Activated T-helper 1 cell treated with anti-CD3 and anti-CD28 coated beads, Interleukin-12 subunit alpha, Interleukin-12 subunit beta, Interleukin-2, Interleukin-4 antibody, amounts not matched to agents 30 ng/mL and 10 ng/mL and 1 ng/mL, durations not matched to agents 14 hours and 24 hours and 36 hours (primary cell): Measurements from ENCODE around the gene NPHP4. TPM values are rescaled to one million over a fixed set of nuclear protein-coding genes. Genes with fewer than 3 reads are reported as not detected.
"Not testable (repeated sequence)": the region's sequence is repeated elsewhere in the genome, so short reads cannot be mapped to it uniquely, and the experiment has no call there.

Source experiments
- DNase-seq: peaks from one replicate; pipeline ENCODE4 v3.0.0; 2021; ENCODE audit warnings: low spot score
- H3K27ac Mint-ChIP-seq: one replicate; pipeline ENCODE4 v1.8.0; 2021; ENCODE audit warnings: mild to moderate bottlenecking, mixed read lengths
- H3K27me3 Mint-ChIP-seq: one replicate; pipeline ENCODE4 v1.8.0; 2022; ENCODE audit warnings: mild to moderate bottlenecking, moderate library complexity, mixed read lengths; ENCODE audit not compliant: insufficient read depth
- H3K36me3 Mint-ChIP-seq: one replicate; pipeline ENCODE4 v1.8.0; 2021; ENCODE audit warnings: low read depth, mixed read lengths
- H3K4me1 Mint-ChIP-seq: one replicate; pipeline ENCODE4 v1.8.0; 2021; ENCODE audit warnings: low read depth, mixed read lengths
- H3K4me3 Mint-ChIP-seq: one replicate; pipeline ENCODE4 v1.8.0; 2021; ENCODE audit warnings: mild to moderate bottlenecking, moderate library complexity, mixed read lengths
- H3K9me3 Mint-ChIP-seq: one replicate; pipeline ENCODE4 v1.8.0; 2021; ENCODE audit warnings: mixed read lengths
- intact Hi-C: fragments of 100-400 bp; cut with micrococcal nuclease; formaldehyde crosslinking; loops from one replicate; pipeline ENCODE4 v1.15.1; 2024
- total RNA-seq: library from RNA; stranded (reverse); gene quantifications from 2 replicates; pipeline ENCODE4 v1.2.3, GENCODE V29; 2022

The NPHP4 gene
- total RNA-seq, 1 donor from 2014 or later: 18.3 TPM

DNA sequence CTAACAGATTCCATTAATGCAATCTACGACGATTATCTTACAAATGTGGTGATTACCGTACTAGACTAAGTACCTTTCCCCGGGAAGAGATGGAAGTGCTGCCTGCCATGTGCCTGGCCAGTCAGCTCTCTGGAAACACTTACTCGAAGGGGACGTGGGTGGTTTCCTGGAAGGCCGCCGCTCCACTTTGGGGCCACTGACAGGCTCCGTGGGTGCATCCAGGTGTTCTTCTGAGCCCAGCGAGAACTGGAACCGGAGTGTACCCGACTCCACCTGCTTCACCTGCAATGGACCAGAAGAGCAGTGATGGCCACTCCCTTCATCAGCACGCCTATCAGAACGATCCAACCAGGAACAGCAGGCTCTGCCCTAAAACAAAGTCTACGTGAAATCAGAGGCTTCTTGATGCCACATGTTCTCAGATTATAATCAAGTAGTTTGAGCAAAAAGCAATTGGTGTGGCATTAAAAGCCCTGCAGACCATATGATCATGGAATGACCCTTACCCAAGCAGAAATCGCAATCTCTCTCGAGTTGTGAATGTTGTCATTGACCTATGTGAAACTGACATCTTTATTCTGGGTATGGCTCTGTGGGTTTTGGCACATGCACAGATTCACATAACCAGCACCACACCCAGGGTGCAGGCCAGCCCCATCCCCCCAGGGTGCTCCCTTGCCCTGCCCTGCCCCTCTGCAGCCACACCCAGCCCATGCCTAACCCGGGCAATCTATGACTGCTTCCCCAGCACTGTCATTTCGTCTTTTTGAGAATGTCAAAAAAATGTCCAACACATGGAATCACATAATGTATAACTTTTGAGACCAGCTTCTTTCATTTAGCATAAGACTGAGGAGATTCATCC, 64.5 kb downstream of the NPHP4 start:
- no peak for DNase-seq
- H3K9me3 Mint-ChIP-seq: no peaks in the 10 kb centered on the region
- H3K27ac Mint-ChIP-seq: no peak overlapping the region
- no peaks in the 10 kb centered on the region for H3K27me3 Mint-ChIP-seq
- H3K4me1 Mint-ChIP-seq: peaks cover 9% of the 10 kb centered on the region
- peaks cover 7% of the 10 kb centered on the region for H3K36me3 Mint-ChIP-seq
- intact Hi-C loops: no loop called here
- H3K4me3 Mint-ChIP-seq: no peak overlapping the region

DNA sequence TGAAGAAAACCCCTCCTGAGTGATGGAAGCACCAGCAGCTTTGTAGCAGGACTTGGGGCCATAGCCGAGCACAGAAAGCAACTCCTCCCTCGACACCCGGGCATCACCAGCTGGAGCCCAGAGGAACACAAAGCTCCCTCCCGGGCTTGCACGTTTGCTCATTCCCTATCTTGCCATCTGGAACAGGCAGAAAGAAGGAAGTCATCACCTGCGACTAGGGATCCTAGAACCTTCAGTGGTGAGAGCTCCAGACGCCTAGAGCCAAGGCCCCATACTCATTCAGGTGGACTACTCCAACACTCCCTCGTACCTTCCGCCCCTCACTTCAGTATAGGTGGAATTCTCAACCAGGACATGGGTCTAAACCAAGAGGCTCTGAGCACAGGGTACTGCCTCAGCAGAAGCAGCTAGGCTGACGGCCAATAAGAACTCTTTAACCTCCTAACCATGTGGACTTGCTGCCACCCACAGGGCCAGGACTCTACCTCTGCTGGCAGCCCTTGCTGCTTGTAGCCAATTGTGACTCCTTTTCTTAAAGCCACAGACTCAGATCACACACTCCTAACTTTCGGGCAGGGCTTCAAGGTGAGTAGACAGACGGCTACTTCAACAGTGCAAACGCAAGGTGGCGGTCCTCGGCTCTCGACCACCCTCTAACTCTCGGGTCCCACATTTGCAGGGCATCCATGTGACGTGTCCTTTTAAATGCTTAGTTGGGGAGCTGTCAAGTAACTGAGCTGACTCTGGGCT, 65.4 kb downstream of the NPHP4 start:
- H3K9me3 Mint-ChIP-seq: no peaks in the 10 kb centered on the region
- intact Hi-C loops: no loop called here
- peaks cover 9% of the 10 kb centered on the region for H3K4me1 Mint-ChIP-seq
- DNase-seq: no peak
- H3K36me3 Mint-ChIP-seq: peaks cover 7% of the 10 kb centered on the region
- H3K27me3 Mint-ChIP-seq: no peaks in the 10 kb centered on the region
- no peak overlapping the region for H3K4me3 Mint-ChIP-seq
- no peak overlapping the region for H3K27ac Mint-ChIP-seq

DNA sequence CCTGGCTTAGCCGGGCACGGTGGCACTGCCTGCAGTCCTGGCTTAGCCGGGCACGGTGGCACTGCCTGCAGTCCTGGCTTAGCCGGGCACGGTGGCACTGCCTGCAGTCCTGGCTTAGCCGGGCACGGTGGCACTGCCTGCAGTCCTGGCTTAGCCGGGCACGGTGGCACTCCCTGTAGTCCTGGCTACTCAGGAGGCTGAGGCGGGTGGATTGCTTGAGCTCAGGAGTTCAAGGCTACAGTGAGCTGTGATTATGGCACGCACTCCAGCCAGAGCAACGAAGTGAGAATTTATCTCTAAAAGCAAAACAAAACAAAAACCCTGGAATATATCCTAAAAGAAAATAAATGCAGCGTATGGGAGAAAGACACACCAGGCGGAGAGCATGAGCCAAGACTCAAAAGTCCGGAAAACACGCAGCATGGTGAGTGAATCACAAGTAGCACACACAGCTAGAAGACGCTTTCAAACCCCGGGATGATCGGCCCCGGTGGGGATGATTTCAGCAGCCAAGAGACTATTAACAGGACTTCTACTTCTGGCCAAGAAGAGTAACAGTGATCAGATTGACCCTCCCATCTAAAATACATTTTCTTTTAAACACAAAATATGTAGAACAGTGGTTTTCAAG, 69.4 kb downstream of the NPHP4 start:
- H3K27me3 Mint-ChIP-seq, H3K36me3 Mint-ChIP-seq, intact Hi-C loops, DNase-seq, H3K4me1 Mint-ChIP-seq, H3K27ac Mint-ChIP-seq, H3K4me3 Mint-ChIP-seq, H3K9me3 Mint-ChIP-seq: not testable (repeated sequence)

DNA sequence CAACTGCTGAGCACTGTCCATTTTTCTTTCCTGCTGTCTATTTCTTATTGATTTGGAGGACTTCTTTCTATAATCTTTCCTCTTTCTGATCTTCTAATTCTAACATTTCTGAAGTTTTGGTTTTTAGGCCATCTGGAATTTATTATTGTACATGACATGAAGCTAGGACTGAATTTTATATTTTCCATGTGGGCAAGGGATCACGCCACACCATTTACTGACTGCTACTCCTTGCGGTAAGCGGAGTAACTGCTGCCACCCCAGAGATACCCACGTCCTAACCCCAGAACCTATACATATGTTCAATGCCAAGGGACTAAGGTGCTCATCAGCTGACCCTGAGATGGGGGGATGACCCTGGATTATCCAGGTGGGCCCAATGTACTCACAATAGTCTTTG, 70.6 kb downstream of the NPHP4 start:
- no peaks in the 10 kb centered on the region for H3K4me1 Mint-ChIP-seq
- no peaks in the 10 kb centered on the region for H3K9me3 Mint-ChIP-seq
- H3K36me3 Mint-ChIP-seq: peaks cover 3% of the 10 kb centered on the region
- H3K27ac Mint-ChIP-seq: no peak overlapping the region
- no peak overlapping the region for H3K4me3 Mint-ChIP-seq
- no peak for DNase-seq
- intact Hi-C loops: no loop called here
- H3K27me3 Mint-ChIP-seq: no peaks in the 10 kb centered on the region

DNA sequence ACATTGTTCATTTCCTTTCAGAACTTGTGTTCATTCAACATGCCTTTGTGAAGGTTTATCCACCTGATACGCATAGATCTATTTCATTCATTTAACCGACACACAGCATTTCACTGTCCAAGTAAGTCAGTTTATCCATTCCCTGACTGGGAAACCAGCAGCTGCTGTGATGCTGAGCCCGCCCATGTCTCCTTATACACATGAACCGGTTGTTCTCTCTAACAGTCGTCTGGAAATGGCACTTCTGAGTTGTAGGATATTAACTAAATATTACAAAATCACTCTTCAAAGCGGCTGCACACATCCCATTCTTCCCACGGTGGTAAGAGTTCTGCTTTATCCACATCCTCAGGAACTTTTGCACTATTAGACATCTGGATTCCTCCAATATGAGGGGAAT, 71.1 kb downstream of the NPHP4 start:
- Mint-ChIP-seq H3K4me1 (peaks cover 3% of the 10 kb centered on the region), H3K27me3 (no peaks in the 10 kb centered on the region), H3K27ac (no peak overlapping the region), H3K36me3 (peaks cover 3% of the 10 kb centered on the region), H3K9me3 (no peaks in the 10 kb centered on the region), H3K4me3 (no peak overlapping the region)
- intact Hi-C loops: no loop called here
- no peak for DNase-seq

DNA sequence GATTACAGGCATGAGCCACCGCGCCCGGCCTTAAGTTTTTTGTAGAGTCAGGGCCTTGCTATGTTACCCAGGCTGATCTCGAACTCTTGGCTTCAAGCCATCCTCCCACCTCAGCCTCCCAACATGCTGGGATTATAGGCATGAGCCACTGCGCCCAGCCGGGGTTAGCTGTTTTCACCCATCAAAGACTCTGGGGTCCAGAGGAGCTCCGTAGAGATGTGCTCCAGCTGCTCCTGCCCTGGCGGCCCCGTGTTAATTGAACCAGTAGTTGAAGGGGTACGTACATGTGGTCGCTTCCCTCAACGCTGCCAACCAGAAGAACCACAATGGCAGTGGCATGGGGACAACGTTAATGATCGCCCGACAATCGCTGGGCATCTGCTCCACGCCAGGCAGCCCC, 72.0 kb downstream of the NPHP4 start:
- no peak overlapping the region for H3K4me3 Mint-ChIP-seq
- peaks cover 9% of the 10 kb centered on the region for H3K4me1 Mint-ChIP-seq
- no peak overlapping the region for H3K27ac Mint-ChIP-seq
- no peaks in the 10 kb centered on the region for H3K27me3 Mint-ChIP-seq
- no peak for DNase-seq
- no peaks in the 10 kb centered on the region for H3K9me3 Mint-ChIP-seq
- intact Hi-C loops: no loop called here
- H3K36me3 Mint-ChIP-seq: peaks cover 3% of the 10 kb centered on the region

DNA sequence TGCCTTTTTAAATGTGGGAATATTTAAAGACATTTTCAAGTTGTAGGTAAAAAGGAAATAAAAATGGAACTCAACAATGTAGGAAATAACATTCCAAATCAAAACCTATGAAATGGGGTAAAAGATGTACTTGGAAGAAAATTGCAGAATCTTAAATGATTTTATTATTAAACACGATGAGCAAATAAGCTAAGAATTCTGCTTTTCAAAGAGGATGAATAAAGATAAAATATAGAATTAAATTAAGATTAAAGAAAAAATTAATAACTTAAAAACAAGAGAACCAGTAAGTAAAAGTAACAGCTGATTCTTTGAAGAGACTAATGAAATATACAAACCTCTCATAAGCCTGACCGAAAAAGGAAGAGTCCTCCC, 74.0 kb downstream of the NPHP4 start:
- intact Hi-C loops: no loop called here

DNA sequence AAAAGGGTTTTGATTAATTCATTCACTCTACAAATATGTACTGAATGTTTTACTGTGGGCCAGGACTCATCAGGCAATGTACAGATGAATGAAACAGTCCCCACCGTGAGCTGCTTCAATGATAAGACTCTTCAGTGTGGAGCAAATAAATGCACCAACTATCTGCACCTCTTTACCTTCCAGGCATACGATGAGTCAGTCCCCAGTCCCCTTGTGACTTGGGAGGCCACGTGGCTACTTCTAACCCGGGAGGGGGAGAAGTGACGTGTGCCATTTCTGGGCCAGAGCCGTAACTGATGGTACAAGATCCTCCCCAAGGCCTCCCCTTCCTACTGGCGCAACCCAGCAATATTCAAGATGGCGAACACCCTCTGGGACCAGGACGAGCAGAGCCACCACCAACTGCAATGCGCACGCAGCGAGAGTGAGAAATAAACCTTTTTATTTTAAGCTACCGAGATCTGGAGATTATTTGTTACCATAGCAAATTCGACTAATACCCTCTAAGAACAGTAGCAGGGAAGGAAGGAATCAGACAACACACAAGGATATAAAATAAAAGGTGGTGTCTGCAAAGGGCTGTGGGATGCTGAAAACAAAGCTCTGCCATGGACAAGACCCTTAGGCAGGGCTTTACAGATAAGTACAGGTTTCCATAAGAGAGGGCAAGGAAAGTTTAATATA, 74.5 kb downstream of the NPHP4 start:
- no peak for DNase-seq
- Mint-ChIP-seq H3K27me3 (no peaks in the 10 kb centered on the region), H3K36me3 (no peaks in the 10 kb centered on the region), H3K4me3 (no peak overlapping the region), H3K9me3 (no peaks in the 10 kb centered on the region), H3K27ac (no peak overlapping the region), H3K4me1 (peaks cover 9% of the 10 kb centered on the region)
- intact Hi-C loops: no loop called here

More for the DNA sequence above, 74.0 kb downstream of the NPHP4 start:
- Mint-ChIP-seq H3K27ac (no peak overlapping the region), H3K9me3 (no peaks in the 10 kb centered on the region), H3K4me3 (no peak overlapping the region), H3K4me1 (peaks cover 9% of the 10 kb centered on the region), H3K36me3 (peaks cover 3% of the 10 kb centered on the region), H3K27me3 (no peaks in the 10 kb centered on the region)
- DNase-seq: no peak

DNA sequence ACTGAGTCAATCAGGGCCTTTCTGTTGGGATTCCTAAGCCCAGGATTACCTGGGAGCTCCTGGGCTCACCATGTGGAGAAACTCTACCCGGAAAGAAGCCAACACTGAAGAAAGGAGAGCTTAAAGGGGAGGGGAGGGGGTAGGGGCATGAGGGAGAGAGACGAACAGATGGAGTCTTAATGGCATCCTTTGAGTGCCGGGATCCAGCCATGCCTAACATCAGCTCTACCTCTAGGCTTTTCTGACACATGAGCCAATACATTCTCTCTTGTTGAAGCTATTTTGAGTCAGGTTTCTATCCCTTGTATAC, 75.0 kb downstream of the NPHP4 start:
- Mint-ChIP-seq H3K27me3 (no peaks in the 10 kb centered on the region), H3K4me3 (no peak overlapping the region), H3K4me1 (peaks cover 9% of the 10 kb centered on the region), H3K27ac (no peak overlapping the region), H3K36me3 (no peaks in the 10 kb centered on the region), H3K9me3 (no peaks in the 10 kb centered on the region)
- intact Hi-C loops: no loop called here
- no peak for DNase-seq

DNA sequence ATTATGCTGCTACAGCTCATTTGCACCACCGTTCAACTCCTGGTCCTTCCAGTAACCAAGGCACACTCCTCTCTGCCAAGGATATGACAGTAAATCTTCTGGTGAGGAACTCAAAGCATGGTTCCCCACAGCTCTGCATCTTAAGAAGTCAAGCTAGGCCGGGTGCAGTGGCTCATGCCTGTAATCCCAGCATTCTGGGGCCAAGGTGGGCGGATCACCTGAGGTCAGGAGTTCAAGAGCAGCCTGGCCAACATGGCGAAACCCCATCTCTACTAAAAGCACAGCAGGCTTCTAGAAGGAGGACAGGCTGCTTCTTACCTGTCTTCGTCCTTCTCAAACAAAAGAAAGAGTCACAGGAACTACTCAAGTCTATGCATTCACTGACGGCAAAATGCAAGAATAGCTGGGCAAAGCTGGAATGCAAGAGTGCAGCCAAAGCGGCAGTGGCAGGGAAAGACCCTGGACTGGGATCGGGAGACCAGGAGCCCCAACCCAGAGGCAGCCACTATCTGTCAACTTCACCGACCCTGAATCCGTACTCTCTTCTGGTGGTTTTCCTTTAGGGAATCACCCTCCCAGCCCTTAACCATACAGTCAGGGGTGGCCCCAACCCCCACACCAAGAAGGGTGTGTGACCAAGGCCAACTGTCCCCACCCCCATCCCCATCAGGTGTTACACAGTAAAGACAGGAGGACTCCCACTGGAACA, 75.5 kb downstream of the NPHP4 start:
- Mint-ChIP-seq H3K36me3 (no peaks in the 10 kb centered on the region), H3K27me3 (no peaks in the 10 kb centered on the region), H3K27ac (no peak overlapping the region), H3K4me3 (no peak overlapping the region), H3K4me1 (peaks cover 9% of the 10 kb centered on the region), H3K9me3 (no peaks in the 10 kb centered on the region)
- intact Hi-C loops: loop anchor here (1.0 kb wide), 4 partner anchors 59 to 406 kb away; no protein-coding TSS in a partner anchor
- no peak for DNase-seq

DNA sequence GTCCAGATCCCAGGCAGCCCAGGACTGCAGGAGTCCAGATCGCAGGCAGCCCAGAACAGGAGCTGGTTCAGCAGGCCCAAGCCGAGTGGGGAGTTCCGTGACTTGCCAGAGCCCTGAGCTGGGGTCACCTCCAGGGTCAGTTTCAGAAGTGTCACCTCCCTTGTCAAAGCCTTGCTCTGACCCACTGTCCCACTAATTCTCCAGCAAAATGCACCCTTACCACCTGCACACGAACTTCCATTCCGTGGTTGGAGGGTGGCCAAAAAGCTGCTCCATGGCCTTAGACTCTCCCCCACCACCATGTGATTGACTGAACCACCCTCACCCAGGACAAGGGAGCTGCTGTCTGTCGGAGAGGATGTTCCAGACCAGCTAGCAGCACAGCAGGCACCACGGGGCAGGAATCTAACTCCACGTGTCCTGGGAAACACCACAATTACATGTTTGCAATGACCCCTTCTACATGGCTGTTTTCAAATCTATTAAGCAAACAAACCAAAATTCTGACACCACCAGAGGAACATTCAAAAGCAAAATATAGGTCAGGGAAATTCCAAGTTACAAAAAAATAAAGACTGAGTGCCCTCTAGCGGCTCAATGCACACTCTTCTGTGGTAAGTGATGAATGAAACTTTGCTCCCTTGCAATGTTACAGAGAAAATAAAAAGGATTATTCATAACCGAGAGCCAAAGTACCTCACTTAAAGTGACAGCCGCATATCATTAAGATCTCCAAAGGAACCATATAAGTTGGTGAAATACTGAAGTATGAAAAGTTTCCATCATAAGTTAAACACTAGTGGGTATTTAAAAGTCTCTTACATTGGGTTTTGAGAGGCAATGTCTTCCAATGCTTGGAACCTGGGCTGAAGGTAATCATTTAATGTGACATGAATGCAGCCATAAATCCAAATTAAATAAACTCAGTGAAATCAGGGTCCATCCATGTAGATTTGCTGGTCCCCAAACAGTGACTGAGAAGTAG, 76.3 kb downstream of the NPHP4 start:
- H3K9me3 Mint-ChIP-seq: no peaks in the 10 kb centered on the region
- intact Hi-C loops: loop anchor here (1.0 kb wide), 4 partner anchors 59 to 406 kb away; no protein-coding TSS in a partner anchor
- H3K4me3 Mint-ChIP-seq: no peak overlapping the region
- DNase-seq: no peak
- H3K27ac Mint-ChIP-seq: peak overlapping the region; percentile 64
- no peaks in the 10 kb centered on the region for H3K27me3 Mint-ChIP-seq
- no peaks in the 10 kb centered on the region for H3K36me3 Mint-ChIP-seq
- peaks cover 9% of the 10 kb centered on the region for H3K4me1 Mint-ChIP-seq
